Activated naive CD4-positive, alpha-beta T cell treated with Interleukin-2 at 50 U/mL for 16 hours (primary cell): ENCODE results near the gene THSD7B.

ENCODE experiments used
- DNase-seq: peaks from one replicate; pipeline ENCODE4 v3.0.0-alpha.2; 2020

THSD7B gene

GRCh38 chr2:137405496-137405895, 640.2 kb downstream of the THSD7B start:
- DNase-seq = no peak

- DNase-seq = no peak
Observed at GRCh38 chr2:137411585-137411984, 646.2 kb downstream of the THSD7B start.

GRCh38 chr2:137420744-137421143, 655.4 kb downstream of the THSD7B start:
- DNase-seq = no peak

GRCh38 chr2:137435162-137435561, 669.8 kb downstream of the THSD7B start:
- no peak for DNase-seq

- DNase-seq = no peak
Observed at GRCh38 chr2:137437386-137437785, 672.0 kb downstream of the THSD7B start.

GRCh38 chr2:137444970-137445369, 679.6 kb downstream of the THSD7B start:
- DNase-seq = no peak

- DNase-seq = no peak
Observed at GRCh38 chr2:137449454-137449853, 684.1 kb downstream of the THSD7B start.

GRCh38 chr2:137454886-137455285, 689.5 kb downstream of the THSD7B start:
- DNase-seq = no peak

- DNase-seq = no peak
Observed at GRCh38 chr2:137467246-137467862, 702.0 kb downstream of the THSD7B start.

GRCh38 chr2:137493261-137493660, 727.9 kb downstream of the THSD7B start:
- DNase-seq = no peak

GRCh38 chr2:137500599-137500998, 735.3 kb downstream of the THSD7B start:
- DNase-seq = no peak

- DNase-seq = no peak
Observed at GRCh38 chr2:137507237-137507636, 741.9 kb downstream of the THSD7B start.

GRCh38 chr2:137508739-137509384, 743.5 kb downstream of the THSD7B start:
- DNase-seq = no peak

- no peak for DNase-seq
Observed at GRCh38 chr2:137511526-137511925, 746.2 kb downstream of the THSD7B start.

- no peak for DNase-seq
Observed at GRCh38 chr2:137521653-137522619, 756.6 kb downstream of the THSD7B start.

GRCh38 chr2:137522620-137523011, 757.3 kb downstream of the THSD7B start:
- no peak for DNase-seq

GRCh38 chr2:137523931-137524330, 758.6 kb downstream of the THSD7B start:
- DNase-seq = no peak

- DNase-seq = no peak
Observed at GRCh38 chr2:137525132-137525531, 759.8 kb downstream of the THSD7B start.

GRCh38 chr2:137525641-137526190, 760.4 kb downstream of the THSD7B start:
- no peak for DNase-seq

GRCh38 chr2:137535897-137536296, 770.6 kb downstream of the THSD7B start:
- DNase-seq = no peak

- no peak for DNase-seq
Observed at GRCh38 chr2:137539336-137539735, 774.0 kb downstream of the THSD7B start.

GRCh38 chr2:137547842-137548241, 782.5 kb downstream of the THSD7B start:
- DNase-seq = no peak

- no peak for DNase-seq
Observed at GRCh38 chr2:137566387-137566786, 801.0 kb downstream of the THSD7B start.
